ENCODE results near the gene EPHA6.

GRCh38 chr3:97269202-97269601, 454.8 kb downstream of the EPHA6 start:
- TF ChIP-seq CTCF (IDR thresholded peaks at IDR 0.05 in 4 of 5, conservative IDR thresholded peaks at IDR 0.05 in 1 of 5) (no peak), POLR2A (IDR thresholded peaks at IDR 0.05) (no peak)

Data from gastrocnemius medialis (tissue), 4 donors.